Measurements from ENCODE around the gene KCNH1.
"Not testable (repeated sequence)": the region's sequence is repeated elsewhere in the genome, so short reads cannot be mapped to it uniquely, and the experiment has no call there.

KCNH1 gene

GRCh38 chr1:211017075-211017718 is 116.8 kb downstream of the KCNH1 start:
- DNase-seq (ENCODE audit: low read depth): no peak
- no peak for TF ChIP-seq CTCF (conservative IDR thresholded peaks at IDR 0.05; ENCODE audit: control insufficient read depth, insufficient read depth, low read depth, low read length)
- no peak overlapping the region for H3K4me3 ChIP-seq (ENCODE audit: control insufficient read depth, low read depth, low read length)

GRCh38 chr1:211014275-211014674 is 119.7 kb downstream of the KCNH1 start:
- H3K4me3 ChIP-seq (ENCODE audit: control insufficient read depth, low read depth, low read length): no peak overlapping the region
- TF ChIP-seq CTCF (conservative IDR thresholded peaks at IDR 0.05; ENCODE audit: control insufficient read depth, insufficient read depth, low read depth, low read length): no peak
- DNase-seq (ENCODE audit: low read depth): no peak

GRCh38 chr1:211013346-211014240 is 120.4 kb downstream of the KCNH1 start:
- TF ChIP-seq CTCF (conservative IDR thresholded peaks at IDR 0.05; ENCODE audit: control insufficient read depth, insufficient read depth, low read depth, low read length): no peak
- DNase-seq (ENCODE audit: low read depth): peak; percentile 11
- no peak overlapping the region for H3K4me3 ChIP-seq (ENCODE audit: control insufficient read depth, low read depth, low read length)

- not testable (repeated sequence) for H3K4me3 ChIP-seq (ENCODE audit: control insufficient read depth, low read depth, low read length); DNase-seq (ENCODE audit: low read depth)
Observed at GRCh38 chr1:211011128-211011527, 122.8 kb downstream of the KCNH1 start.

DNA sequence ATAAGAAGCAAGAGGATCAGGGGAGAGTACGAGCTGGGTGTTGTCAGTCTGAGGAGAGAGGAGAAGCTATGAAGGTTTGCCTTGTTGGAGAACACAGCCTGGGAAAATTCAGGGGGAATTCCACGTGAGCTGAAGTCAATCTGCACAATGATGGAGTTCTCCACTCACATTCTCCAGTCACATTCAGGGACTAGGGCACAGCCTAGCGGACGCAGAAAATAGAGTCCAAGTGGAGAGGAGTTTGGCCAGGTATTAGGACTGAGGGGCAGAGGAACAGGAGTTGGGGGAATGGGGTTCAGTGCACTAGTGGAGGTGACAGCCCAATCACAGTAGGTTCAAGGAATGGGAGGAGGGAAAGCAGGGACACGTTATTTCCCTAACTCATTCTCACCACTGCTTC is 124.0 kb downstream of the KCNH1 start:
- no peak overlapping the region for H3K4me3 ChIP-seq (ENCODE audit: control insufficient read depth, low read depth, low read length)
- no peak for DNase-seq (ENCODE audit: low read depth)
- no peak for TF ChIP-seq CTCF (conservative IDR thresholded peaks at IDR 0.05; ENCODE audit: control insufficient read depth, insufficient read depth, low read depth, low read length)

GRCh38 chr1:211007830-211008229 is 126.1 kb downstream of the KCNH1 start:
- no peak for TF ChIP-seq CTCF (conservative IDR thresholded peaks at IDR 0.05; ENCODE audit: control insufficient read depth, insufficient read depth, low read depth, low read length)
- no peak for DNase-seq (ENCODE audit: low read depth)
- H3K4me3 ChIP-seq (ENCODE audit: control insufficient read depth, low read depth, low read length): no peak overlapping the region

DNA sequence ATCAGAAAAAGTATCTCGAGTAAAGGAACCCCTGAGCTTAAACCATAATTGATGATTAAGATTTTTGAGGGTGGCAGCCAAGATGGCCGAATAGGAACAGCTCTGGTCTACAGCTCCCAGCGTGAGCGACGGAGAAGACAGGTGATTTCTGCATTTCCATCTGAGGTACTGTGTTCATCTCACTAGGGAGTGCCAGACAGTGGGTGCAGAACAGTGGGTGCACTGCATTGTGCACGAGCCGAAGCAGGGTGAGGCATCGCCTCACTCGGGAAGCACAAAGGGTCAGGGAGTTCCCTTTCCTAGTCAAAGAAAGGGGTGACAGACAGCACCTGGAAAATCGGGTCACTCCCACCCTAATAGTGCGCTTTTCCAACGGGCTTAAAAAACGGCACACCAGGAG is 138.0 kb downstream of the KCNH1 start:
- DNase-seq (ENCODE audit: low read depth): not testable (repeated sequence)

More for the DNA sequence above, 138.0 kb downstream of the KCNH1 start:
- H3K4me3 ChIP-seq (ENCODE audit: control insufficient read depth, low read depth, low read length): not testable (repeated sequence)
